ENCODE data around the gene SMU1.

GRCh38 chr9:33007755-33008154, 68.7 kb downstream of the SMU1 start:
- TF ChIP-seq POLR2AphosphoS5 (IDR thresholded peaks at IDR 0.05; ENCODE audit: low read depth, low read length) (no peak), POLR2A (IDR thresholded peaks at IDR 0.05; ENCODE audit: low read depth, low read length) (no peak), TAF1 (IDR thresholded peaks at IDR 0.05; ENCODE audit: low read depth, low read length) (no peak), SPI1 (IDR thresholded peaks at IDR 0.05; ENCODE audit: low read depth, low read length) (no peak)
